Stimulated activated CD8-positive, alpha-beta memory T cell treated with anti-CD3 and anti-CD28 coated beads, Interleukin-4, amount 100 ng/mL, for 4 hours (primary cell): ENCODE data around the gene GALNT15.

ENCODE experiments used
- DNase-seq, 2 donors: peaks; one replicate each; pipeline ENCODE4 v3.0.0-alpha.2; 2020; ENCODE audit warnings: low read depth in 2 of 2, low spot score in 1 of 2

The GALNT15 gene

GRCh38 chr3:16280671-16281070 lies 106.2 kb downstream of the GALNT15 start:
- DNase-seq: no peak
